H1 (cell line): ENCODE results near the gene CHD1L. TPM values are rescaled to one million over a fixed set of nuclear protein-coding genes. Genes with fewer than 3 reads are reported as not detected.

Source experiments
- SIX5 ChIP-seq: IDR thresholded peaks from 2 replicates; pipeline ENCODE4 v1.6.1; 2011; ENCODE audit warnings: mild to moderate bottlenecking, low read depth, low read length
- YY1 ChIP-seq: IDR thresholded peaks from 2 replicates; pipeline ENCODE4 v1.6.1; 2011; ENCODE audit warnings: low read depth, mild to moderate bottlenecking, low read length
- polyA plus RNA-seq, 7 experiments: library from polyadenylated mRNA; depleted of rRNA in 3 of 7; stranded (reverse) in 5 of 7; unstranded in 2 of 7; fragments of >200 nt in 5 of 7; fragments of 200-250 nt in 2 of 7; gene quantifications; 1 replicate in 5 of 7; 2 replicates in 1 of 7; 4 replicates in 1 of 7; pipeline versions ENCODE4 v1.2.1 to v1.2.3, GENCODE V29; 2011 to 2013; ENCODE audit warnings: missing spikeins in 2 of 7, mixed read lengths in 2 of 7
- total RNA-seq: library from RNA; stranded (reverse); fragmentation: NEBNext Ultra II Directional; extraction: Animal tissue kit (Norgen Biotek cat#: 25700); gene quantifications from 2 replicates; pipeline ENCODE4 v1.2.1, GENCODE V29; 2021

Gene CHD1L
- total and polyA plus RNA-seq, 2 of the 8 experiments (the other 6 are each of a cell fraction or from before 2014, with no cell fraction given) = 20.2 to 51.2 TPM

DNA sequence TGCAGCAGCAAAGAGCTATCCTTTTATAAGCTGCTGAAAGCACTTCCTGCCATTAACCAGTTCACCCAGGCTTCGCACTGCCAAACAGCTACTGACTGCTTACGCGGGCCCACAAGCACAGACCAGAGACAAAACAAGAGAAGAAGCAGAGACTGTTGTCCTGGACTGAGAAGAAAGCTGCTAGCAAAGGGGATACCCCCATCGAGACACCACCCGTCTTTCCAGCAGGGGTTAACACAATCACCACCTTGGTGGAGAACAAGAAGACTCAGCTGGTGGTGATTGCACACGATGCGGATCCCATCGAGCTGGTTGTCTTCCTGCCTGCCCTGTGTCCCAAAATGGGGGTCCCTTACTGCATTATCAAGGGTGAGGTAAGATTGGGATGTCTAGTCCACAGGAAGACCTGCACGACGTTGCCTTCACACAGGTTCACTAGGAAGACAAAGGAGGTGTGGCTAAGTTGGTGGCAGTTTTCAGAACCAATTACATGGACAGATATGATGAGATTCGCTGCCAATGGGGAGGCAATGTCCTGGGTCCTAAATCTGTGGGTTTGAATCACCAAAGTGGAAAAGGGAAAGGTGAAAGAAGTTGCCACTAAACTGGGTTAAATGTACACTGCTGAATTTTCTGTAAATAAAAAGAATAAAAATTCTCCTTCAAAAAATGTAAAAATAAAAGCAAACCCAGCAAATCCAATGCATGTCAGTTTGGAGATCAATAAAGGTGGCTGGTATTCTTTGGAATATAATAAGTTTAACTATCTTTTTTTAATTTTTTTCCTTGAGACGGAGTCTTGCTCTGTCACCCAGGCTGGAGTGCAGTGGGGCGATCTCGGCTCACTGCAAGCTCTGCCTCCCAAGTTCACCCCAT lies 18.5 kb upstream of the CHD1L start (continued):
- TF ChIP-seq SIX5 (no peak), YY1 (no peak)
